Activated CD8-positive, alpha-beta memory T cell treated with anti-CD3 and anti-CD28 coated beads for 36 hours (primary cell): ENCODE measurements around the gene CRTC1. TPM values are rescaled to one million over a fixed set of nuclear protein-coding genes. Genes with fewer than 3 reads are reported as not detected.

Source experiments
- CTCF ChIA-PET: fragments of 350-600 bp; sonication (Branson Sonifier 250); formaldehyde crosslinking; loops from one replicate; lab custom pipeline; 2021; ENCODE audit warnings: antibody characterized with exemption; lab: Charles Lee
- POLR2A ChIA-PET: fragments of 350-600 bp; sonication (Branson Sonifier 250); formaldehyde crosslinking; loops from one replicate; lab custom pipeline; 2021; ENCODE audit warnings: antibody characterized with exemption; lab: Charles Lee
- total RNA-seq, 2 experiments: library from RNA; stranded (reverse); gene quantifications; one replicate each; pipeline ENCODE4 v1.2.3, GENCODE V29; 2021

The CRTC1 gene
- total RNA-seq, result 1 to 10 TPM; 5.0 to 5.5 TPM

GRCh38 chr19:18683109-18683957, at the start of gene CRTC1:
Gene CRTC1, plus strand, starts transcription at chr19:18683680. Its CDS starts 23 bp downstream, at chr19:18683703.
- POLR2A ChIA-PET, result no interaction called here
- CTCF ChIA-PET, result no interaction called here

- ChIA-PET CTCF (interaction anchor here (1.1 kb wide), 1 partner anchor 45 kb away, joined by 3 read pairs; no protein-coding TSS in a partner anchor), POLR2A (no interaction called here)
These were observed 48.7 kb upstream of the CRTC1 start for GRCh38 chr19:18634612-18635297.

- CTCF ChIA-PET, result interaction anchor here (1.1 kb wide), 1 partner anchor 46 kb away, joined by 3 read pairs; no protein-coding TSS in a partner anchor
- POLR2A ChIA-PET, result interaction anchor here (1.7 kb wide), 1 partner anchor 196 kb away, joined by 3 read pairs; the partner anchor contains the start of gene UPF1
These were observed 47.7 kb upstream of the CRTC1 start for GRCh38 chr19:18635831-18636182.

GRCh38 chr19:18636183-18636968, 47.1 kb upstream of the CRTC1 start:
- CTCF ChIA-PET, result no interaction called here

GRCh38 chr19:18636969-18637629, 46.4 kb upstream of the CRTC1 start, which contains the start of gene KLHL26:
Gene KLHL26, plus strand, starts transcription at chr19:18637028. Its CDS starts 27 bp downstream, at chr19:18637055.
- CTCF ChIA-PET, result no interaction called here
- POLR2A ChIA-PET, result interaction anchor here (1.7 kb wide), 1 partner anchor 195 kb away, joined by 3 read pairs; the partner anchor contains the start of gene UPF1

More at GRCh38 chr19:18636183-18636968, 47.1 kb upstream of the CRTC1 start:
- POLR2A ChIA-PET, result interaction anchor here (1.7 kb wide), 1 partner anchor 196 kb away, joined by 3 read pairs; the partner anchor contains the start of gene UPF1

- ChIA-PET POLR2A (no interaction called here), CTCF (interaction anchor here (0.6 kb wide), 1 partner anchor 68 kb away, joined by 3 read pairs; no protein-coding TSS in a partner anchor)
These were observed 45.5 kb upstream of the CRTC1 start for GRCh38 chr19:18637673-18638630.

GRCh38 chr19:18639706-18640243, 43.7 kb upstream of the CRTC1 start:
- ChIA-PET POLR2A (interaction anchor here (0.6 kb wide), 1 partner anchor 89 kb away, joined by 7 read pairs; no protein-coding TSS in a partner anchor), CTCF (no interaction called here)

GRCh38 chr19:18644196-18645034, 39.1 kb upstream of the CRTC1 start:
- POLR2A ChIA-PET, result no interaction called here
- CTCF ChIA-PET, result interaction anchor here (0.6 kb wide), 1 partner anchor 707 kb away, joined by 3 read pairs; no protein-coding TSS in a partner anchor

GRCh38 chr19:18645035-18645511, 38.4 kb upstream of the CRTC1 start:
- POLR2A ChIA-PET, result no interaction called here
- CTCF ChIA-PET, result interaction anchor here (0.6 kb wide), 1 partner anchor 707 kb away, joined by 3 read pairs; no protein-coding TSS in a partner anchor

- ChIA-PET POLR2A (no interaction called here), CTCF (no interaction called here)
These were observed 36.7 kb upstream of the CRTC1 start for GRCh38 chr19:18646535-18647370.

- ChIA-PET POLR2A (no interaction called here), CTCF (no interaction called here)
These were observed 36.1 kb upstream of the CRTC1 start for GRCh38 chr19:18647371-18647767.

GRCh38 chr19:18647807-18648206, 35.7 kb upstream of the CRTC1 start:
- ChIA-PET POLR2A (no interaction called here), CTCF (no interaction called here)

GRCh38 chr19:18648973-18649315, 34.5 kb upstream of the CRTC1 start:
- POLR2A ChIA-PET, result no interaction called here
- CTCF ChIA-PET, result interaction anchor here (1.5 kb wide), 1 partner anchor 55 kb away, joined by 4 read pairs; no protein-coding TSS in a partner anchor

GRCh38 chr19:18649371-18650020, 34.0 kb upstream of the CRTC1 start:
- ChIA-PET CTCF (interaction anchor here (1.5 kb wide), 1 partner anchor 56 kb away, joined by 4 read pairs; no protein-coding TSS in a partner anchor), POLR2A (no interaction called here)

GRCh38 chr19:18650021-18650390, 33.5 kb upstream of the CRTC1 start:
- ChIA-PET CTCF (no interaction called here), POLR2A (no interaction called here)
